GM12874 (cell line): ENCODE measurements around the gene STIMATE.

Experiments used
- TF ChIP-seq, protein P1 (sequence below): IDR thresholded peaks from 2 replicates; pipeline ENCODE4 v1.5.1; 2011; ENCODE audit warnings: low read depth, mild to moderate bottlenecking, control low read depth, low read length, moderate library complexity; ENCODE audit not compliant: insufficient read depth

Gene STIMATE

GRCh38 chr3:52897130-52898122, at the start of gene STIMATE:
TSS of gene STIMATE (minus strand) at chr3:52897548. CDS start at chr3:52897450, 98 bp downstream.
- TF ChIP-seq, protein P1, sequence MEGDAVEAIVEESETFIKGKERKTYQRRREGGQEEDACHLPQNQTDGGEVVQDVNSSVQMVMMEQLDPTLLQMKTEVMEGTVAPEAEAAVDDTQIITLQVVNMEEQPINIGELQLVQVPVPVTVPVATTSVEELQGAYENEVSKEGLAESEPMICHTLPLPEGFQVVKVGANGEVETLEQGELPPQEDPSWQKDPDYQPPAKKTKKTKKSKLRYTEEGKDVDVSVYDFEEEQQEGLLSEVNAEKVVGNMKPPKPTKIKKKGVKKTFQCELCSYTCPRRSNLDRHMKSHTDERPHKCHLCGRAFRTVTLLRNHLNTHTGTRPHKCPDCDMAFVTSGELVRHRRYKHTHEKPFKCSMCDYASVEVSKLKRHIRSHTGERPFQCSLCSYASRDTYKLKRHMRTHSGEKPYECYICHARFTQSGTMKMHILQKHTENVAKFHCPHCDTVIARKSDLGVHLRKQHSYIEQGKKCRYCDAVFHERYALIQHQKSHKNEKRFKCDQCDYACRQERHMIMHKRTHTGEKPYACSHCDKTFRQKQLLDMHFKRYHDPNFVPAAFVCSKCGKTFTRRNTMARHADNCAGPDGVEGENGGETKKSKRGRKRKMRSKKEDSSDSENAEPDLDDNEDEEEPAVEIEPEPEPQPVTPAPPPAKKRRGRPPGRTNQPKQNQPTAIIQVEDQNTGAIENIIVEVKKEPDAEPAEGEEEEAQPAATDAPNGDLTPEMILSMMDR, result no peak

GRCh38 chr3:52939600-52939999, 42.3 kb upstream of the STIMATE start:
- TF ChIP-seq, protein P1, result no peak

DNA sequence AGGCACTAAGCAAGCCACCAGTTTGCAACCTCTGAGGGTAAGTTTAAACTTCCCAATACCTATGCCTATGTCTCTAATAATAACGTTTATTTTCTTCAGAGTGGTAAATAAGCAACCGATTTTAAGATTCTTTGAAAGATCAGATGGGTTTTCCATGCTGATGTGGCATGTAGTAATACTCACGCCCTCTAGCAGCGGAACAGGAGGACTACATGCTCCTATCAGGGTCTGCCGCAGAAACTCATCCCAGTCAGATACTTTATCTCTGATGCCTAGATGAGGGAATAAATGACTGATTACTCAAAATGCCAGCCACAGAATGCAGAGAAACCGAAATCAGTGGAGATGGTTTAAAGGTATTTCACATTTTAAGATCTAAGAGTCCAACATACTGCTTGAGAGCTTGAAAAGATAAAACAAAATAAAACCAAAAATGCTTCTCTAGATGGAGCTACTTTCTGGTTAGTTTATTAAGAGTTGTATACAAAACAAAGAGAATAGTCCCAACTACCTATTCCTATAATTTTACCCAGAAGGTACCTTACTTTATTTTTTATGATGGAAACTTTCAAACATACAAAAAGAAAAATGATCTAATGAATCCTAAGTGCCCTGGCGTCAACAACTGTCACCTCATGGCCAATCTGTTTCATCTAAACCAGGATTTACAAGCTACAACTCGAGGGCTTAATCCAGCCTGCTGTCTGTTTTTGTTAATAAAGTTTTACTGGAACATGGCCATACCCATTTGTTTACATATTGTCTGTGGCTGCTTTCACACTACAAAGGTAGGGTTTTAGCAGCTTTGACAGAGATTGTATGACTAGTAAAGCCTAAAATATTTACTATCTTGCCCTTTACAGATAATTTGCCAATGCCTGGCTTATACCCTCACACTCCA, 37.5 kb upstream of the STIMATE start:
- TF ChIP-seq, protein P1, result peak; percentile 71; the same call in 1 of the 2 replicates

- TF ChIP-seq, protein P1, result no peak
These were observed 34.5 kb upstream of the STIMATE start for GRCh38 chr3:52931889-52932288.

DNA sequence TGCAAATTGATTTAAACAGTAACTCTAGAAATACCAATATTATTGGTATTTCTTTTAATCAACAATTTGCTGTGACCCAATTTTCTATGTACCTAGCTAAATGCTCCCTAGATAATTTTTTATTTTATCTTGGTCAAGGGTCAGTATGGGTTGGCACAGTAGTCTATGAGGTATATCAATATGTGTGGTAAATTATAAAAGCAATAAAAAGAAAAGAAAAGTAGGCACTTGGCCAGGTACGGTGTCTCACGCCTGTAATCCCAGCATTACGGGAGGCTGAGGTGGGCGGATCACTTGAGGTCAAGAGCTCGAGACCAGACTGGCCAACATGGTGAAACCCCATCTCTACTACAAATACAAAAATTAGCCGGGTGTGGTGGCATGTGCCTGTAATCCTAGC, 34.0 kb upstream of the STIMATE start:
- TF ChIP-seq, protein P1, result no peak

GRCh38 chr3:52930748-52931147, 33.4 kb upstream of the STIMATE start:
- TF ChIP-seq, protein P1, result no peak

- TF ChIP-seq, protein P1, result no peak
These were observed 29.2 kb upstream of the STIMATE start for GRCh38 chr3:52926554-52926953.
